Right cardiac atrium (tissue), 5 donors: ENCODE results near the gene KRTAP9-2. TPM values are rescaled to one million over a fixed set of nuclear protein-coding genes. Genes with fewer than 3 reads are reported as not detected.
"Not testable (repeated sequence)": the region's sequence is repeated elsewhere in the genome, so short reads cannot be mapped to it uniquely, and the experiment has no call there.

Experiments used
- ATAC-seq, 2 donors: fragments of 200-7000 bp; cut with Tn5 transposase; one replicate each; pipeline versions ENCODE4 v1.8.0 to v1.9.1; 2020; ENCODE audit warnings: moderate library complexity in 2 of 2, mild to moderate bottlenecking in 1 of 2
- DNase-seq, 3 donors: peaks; one replicate each; pipeline ENCODE4 v3.0.0-alpha.2; 2020
- H3K27ac ChIP-seq: one replicate; pipeline ENCODE4 v1.5.1; 2013; ENCODE audit warnings: mild to moderate bottlenecking, low read length, control low read depth, moderate library complexity
- H3K27me3 ChIP-seq: one replicate; pipeline ENCODE4 v1.6.1; 2013; ENCODE audit not compliant: control insufficient read depth, insufficient read depth
- H3K4me1 ChIP-seq: one replicate; pipeline ENCODE4 v1.6.1; 2013; ENCODE audit warnings: low read length; ENCODE audit not compliant: control insufficient read depth, insufficient read depth
- H3K4me3 ChIP-seq: one replicate; pipeline ENCODE4 v1.5.1; 2013; ENCODE audit warnings: low read length, control low read depth
- H3K9me3 ChIP-seq: one replicate; pipeline ENCODE4 v1.6.1; 2013; ENCODE audit warnings: low read length; ENCODE audit not compliant: control insufficient read depth
- WGBS: extraction: QIAGEN DNeasy Blood & Tissue Kit; methylation state at CpG from one replicate; pipeline ENCODE4 v1.1.7; 2013; 5-methylcytosine and 5-hydroxymethylcytosine counted together
- intact Hi-C, 4 donors: fragments of 100-400 bp; cut with DNase I; formaldehyde crosslinking; loops; one replicate each; pipeline versions ENCODE4 v1.11.0 to v1.14.0; 2022 to 2023
- polyA plus RNA-seq: library from polyadenylated mRNA; stranded (reverse); fragments of 200-250 nt; gene quantifications from one replicate; pipeline ENCODE4 v1.2.3, GENCODE V29; 2013
- total RNA-seq, 4 donors: library from RNA; stranded (reverse); fragmentation: NEBNext Ultra II Directional; extraction: Animal tissue kit (Norgen Biotek cat#: 25700); gene quantifications; one replicate each; pipeline ENCODE4 v1.2.1, GENCODE V29; 2021
- donor health status: healthy with polysubstance abuse.
- donor health status: DM: no; HTN: yes; CAD: no.
- donor health status: DM: no; HTN: no; CAD: no.
- donor health status: DM: no; HTN: yes; CAD: no; lungs with severe emphysema.
- donor health status: DM: yes; HTN: yes; CAD: no.

The KRTAP9-2 gene
- total and polyA plus RNA-seq, 5 donors: not detected

- ATAC-seq (no peak), DNase-seq (no peak)
- Histone ChIP-seq H3K4me1 (no peaks in the 10 kb centered on the region), H3K27ac (no peak overlapping the region), H3K4me3 (no peak overlapping the region), H3K9me3 (no peaks in the 10 kb centered on the region), H3K27me3 (no peaks in the 10 kb centered on the region)
- intact Hi-C loops: no loop called here
- 39% methylated on average over 1 of the region's 1 CpG for WGBS
These were observed 30.4 kb upstream of the KRTAP9-2 start for GRCh38 chr17:41196068-41196467.

- DNase-seq: no peak
- Histone ChIP-seq H3K27ac (no peak overlapping the region), H3K9me3 (no peaks in the 10 kb centered on the region), H3K4me3 (no peak overlapping the region), H3K27me3 (no peaks in the 10 kb centered on the region), H3K4me1 (no peaks in the 10 kb centered on the region)
- ATAC-seq: no peak
- intact Hi-C loops: no loop called here
- WGBS: 71% methylated on average over 5 of the region's 5 CpGs
These were observed 26.9 kb upstream of the KRTAP9-2 start for GRCh38 chr17:41199421-41200078.

- Histone ChIP-seq H3K4me3 (no peak overlapping the region), H3K27ac (no peak overlapping the region), H3K27me3 (peaks cover 2% of the 10 kb centered on the region), H3K9me3 (no peaks in the 10 kb centered on the region), H3K4me1 (no peaks in the 10 kb centered on the region)
- ATAC-seq: no peak
- intact Hi-C loops: no loop called here
- 40% methylated on average over 1 of the region's 1 CpG for WGBS
- no peak for DNase-seq
These were observed 14.5 kb upstream of the KRTAP9-2 start for GRCh38 chr17:41211845-41212466.

- H3K9me3 ChIP-seq: no peaks in the 10 kb centered on the region
- intact Hi-C loops: no loop called here
- DNase-seq (peak in 1 of 3 donors; percentile 42), ATAC-seq (no peak)
- peaks cover 2% of the 10 kb centered on the region for H3K27me3 ChIP-seq
- H3K4me1 ChIP-seq: no peaks in the 10 kb centered on the region
- H3K27ac ChIP-seq: no peak overlapping the region
- H3K4me3 ChIP-seq: no peak overlapping the region
- 71% methylated on average over 7 of the region's 7 CpGs for WGBS
These were observed 13.8 kb upstream of the KRTAP9-2 start for GRCh38 chr17:41212524-41213169.

GRCh38 chr17:41215681-41216080 is 10.8 kb upstream of the KRTAP9-2 start:
- H3K27ac ChIP-seq: no peak overlapping the region
- no peak overlapping the region for H3K4me3 ChIP-seq
- no peak for DNase-seq
- no peaks in the 10 kb centered on the region for H3K4me1 ChIP-seq
- no peaks in the 10 kb centered on the region for H3K9me3 ChIP-seq
- intact Hi-C loops: no loop called here
- H3K27me3 ChIP-seq: no peaks in the 10 kb centered on the region
- 66% methylated on average over 1 of the region's 1 CpG for WGBS
- ATAC-seq: no peak

- no peak for DNase-seq
- Histone ChIP-seq H3K4me3 (no peak overlapping the region), H3K27ac (no peak overlapping the region), H3K9me3 (no peaks in the 10 kb centered on the region), H3K27me3 (no peaks in the 10 kb centered on the region), H3K4me1 (no peaks in the 10 kb centered on the region)
- WGBS: 63% methylated on average over 2 of the region's 2 CpGs
- ATAC-seq: no peak
- intact Hi-C loops: no loop called here
These were observed 2.6 kb upstream of the KRTAP9-2 start for GRCh38 chr17:41223821-41224220.

GRCh38 chr17:41226051-41226450 is 397 bp upstream of the KRTAP9-2 start:
- Histone ChIP-seq H3K9me3 (no peaks in the 10 kb centered on the region), H3K4me3 (no peak overlapping the region), H3K27me3 (no peaks in the 10 kb centered on the region), H3K27ac (no peak overlapping the region), H3K4me1 (no peaks in the 10 kb centered on the region)
- ATAC-seq: no peak
- 91% methylated on average over 6 of the region's 6 CpGs for WGBS
- no peak for DNase-seq
- intact Hi-C loops: no loop called here

- intact Hi-C loops: no loop called here
- Histone ChIP-seq H3K4me1 (no peaks in the 10 kb centered on the region), H3K27ac (no peak overlapping the region), H3K9me3 (no peaks in the 10 kb centered on the region), H3K4me3 (no peak overlapping the region), H3K27me3 (no peaks in the 10 kb centered on the region)
- ATAC-seq (no peak), DNase-seq (no peak)
These were observed 3.6 kb downstream of the KRTAP9-2 start for GRCh38 chr17:41230094-41230493.

GRCh38 chr17:41231731-41232130 is 5.3 kb downstream of the KRTAP9-2 start:
- no peak for DNase-seq
- intact Hi-C loops: no loop called here
- ATAC-seq: no peak
- no peak overlapping the region for H3K27ac ChIP-seq
- H3K4me1 ChIP-seq: no peaks in the 10 kb centered on the region
- WGBS: 85% methylated on average over 6 of the region's 6 CpGs
- no peaks in the 10 kb centered on the region for H3K9me3 ChIP-seq
- no peak overlapping the region for H3K4me3 ChIP-seq
- no peaks in the 10 kb centered on the region for H3K27me3 ChIP-seq

- H3K27me3 ChIP-seq, H3K9me3 ChIP-seq, H3K27ac ChIP-seq, H3K4me1 ChIP-seq, DNase-seq, ATAC-seq, H3K4me3 ChIP-seq, intact Hi-C loops: not testable (repeated sequence)
- 68% methylated on average over 1 of the region's 1 CpG for WGBS
These were observed 6.1 kb downstream of the KRTAP9-2 start, which contains the start of gene KRTAP9-3 for GRCh38 chr17:41232399-41233105. Gene KRTAP9-3 (plus strand): TSS chr17:41232449. CDS start chr17:41232502, 53 bp downstream.

GRCh38 chr17:41237116-41237515 is 10.7 kb downstream of the KRTAP9-2 start:
- H3K4me1 ChIP-seq, ATAC-seq, intact Hi-C loops, DNase-seq, H3K27ac ChIP-seq, H3K4me3 ChIP-seq, H3K27me3 ChIP-seq, H3K9me3 ChIP-seq: not testable (repeated sequence)
- WGBS: 64% methylated on average over 4 of the region's 4 CpGs
